Measurements from ENCODE around the gene PRR5L.

Gene PRR5L

DNA sequence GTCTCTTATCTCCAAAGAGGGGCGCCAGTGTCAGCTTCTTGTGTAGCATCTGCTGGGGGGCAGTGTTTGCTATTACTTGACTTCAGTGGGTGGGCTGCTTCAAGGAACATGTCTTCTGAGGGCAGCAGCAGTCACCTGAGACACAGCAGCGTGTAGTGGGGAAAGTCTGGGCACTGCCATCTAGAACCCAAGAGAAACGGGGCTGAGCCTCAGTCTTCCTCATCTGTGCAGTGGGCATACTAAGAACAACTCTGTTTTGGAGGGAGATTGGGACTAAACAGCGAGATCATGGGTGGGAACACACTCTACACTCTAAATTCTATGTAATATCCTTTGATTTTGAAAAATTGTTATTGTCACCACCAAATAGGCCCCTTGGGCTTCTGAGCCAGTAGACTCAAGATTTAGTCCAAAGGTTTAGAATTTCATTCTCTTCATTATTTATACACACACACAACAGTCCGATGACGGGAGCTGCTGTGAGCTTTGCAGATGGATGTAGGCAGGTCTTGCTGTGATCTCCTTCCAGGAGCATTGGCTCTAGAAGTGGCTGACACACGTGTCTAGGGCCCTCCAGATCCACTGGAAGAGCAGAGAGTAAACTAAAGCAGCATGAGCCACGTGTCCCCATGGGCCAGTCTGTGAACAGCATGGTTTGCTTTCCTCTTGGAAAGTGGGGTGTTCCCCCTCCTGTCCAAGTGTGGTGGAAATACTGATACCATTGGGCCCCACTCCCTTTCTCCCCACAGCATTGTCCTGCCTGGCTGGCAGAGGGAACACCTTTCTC lies 162.2 kb downstream of the PRR5L start:
- TF ChIP-seq REST (IDR thresholded peaks at IDR 0.05; ENCODE audit: insufficient read depth in 1 of 2, low read depth in 2 of 2, low read length in 2 of 2) (no peak), FOXP2 (optimal IDR thresholded peaks at IDR 0.05; ENCODE audit: borderline replicate concordance, extremely low read depth, extremely low read length, insufficient read depth) (no peak), POLR2AphosphoS5 (IDR thresholded peaks at IDR 0.05; ENCODE audit: low read depth, low read length) (no peak), TAF1 (IDR thresholded peaks at IDR 0.05; ENCODE audit: borderline replicate concordance, insufficient read depth, low read length) (no peak), SIN3A (IDR thresholded peaks at IDR 0.05; ENCODE audit: borderline replicate concordance, insufficient read depth, low read length) (no peak)

DNA sequence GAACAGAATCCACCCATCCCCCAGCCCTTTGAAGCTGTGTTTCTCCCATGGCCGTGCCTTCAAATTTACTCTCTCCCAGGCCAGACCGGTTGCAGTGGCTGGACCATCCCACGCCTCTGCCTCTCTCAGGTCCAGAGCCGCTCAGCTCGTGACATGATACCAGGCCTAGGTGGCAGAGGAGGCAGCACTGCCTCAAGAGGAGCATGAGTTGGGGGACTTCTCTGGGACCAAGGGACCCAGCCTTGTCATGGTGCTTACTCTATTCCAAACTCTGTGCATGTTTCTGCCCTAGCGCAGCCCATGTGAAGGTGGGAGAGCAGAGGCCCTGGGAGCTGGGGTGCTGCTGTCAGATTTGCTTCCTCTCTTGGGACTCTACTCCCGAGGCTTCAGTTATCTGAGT lies 163.0 kb downstream of the PRR5L start:
- no peak for TF ChIP-seq FOXP2 (optimal IDR thresholded peaks at IDR 0.05; ENCODE audit: borderline replicate concordance, extremely low read depth, extremely low read length, insufficient read depth)

DNA sequence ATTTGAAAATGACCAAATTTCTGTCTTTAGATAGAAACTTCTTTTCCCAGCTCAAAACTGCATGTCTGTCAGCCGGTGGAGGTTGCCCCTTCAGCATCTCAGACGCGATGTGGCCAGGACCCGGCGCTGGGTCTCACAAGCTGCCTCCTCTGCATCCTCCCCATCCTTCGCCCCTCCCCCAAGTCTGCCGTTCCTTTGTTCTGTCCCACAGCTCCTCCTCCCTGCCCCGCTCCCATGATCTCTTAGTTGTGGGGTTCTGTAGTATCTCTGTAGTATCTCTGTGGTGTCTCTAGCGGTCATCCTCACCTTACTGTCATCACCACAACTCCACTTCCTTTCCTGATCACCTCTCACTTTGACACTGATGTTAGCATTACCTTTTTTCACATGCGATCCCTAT lies 164.1 kb downstream of the PRR5L start:
- no peak for TF ChIP-seq TAF1 (IDR thresholded peaks at IDR 0.05; ENCODE audit: borderline replicate concordance, insufficient read depth, low read length)
- no peak for TF ChIP-seq SIN3A (IDR thresholded peaks at IDR 0.05; ENCODE audit: borderline replicate concordance, insufficient read depth, low read length)
- TF ChIP-seq POLR2AphosphoS5 (IDR thresholded peaks at IDR 0.05; ENCODE audit: low read depth, low read length) = no peak
- no peak for TF ChIP-seq REST (IDR thresholded peaks at IDR 0.05; ENCODE audit: insufficient read depth in 1 of 2, low read depth in 2 of 2, low read length in 2 of 2)
- TF ChIP-seq FOXP2 (optimal IDR thresholded peaks at IDR 0.05; ENCODE audit: borderline replicate concordance, extremely low read depth, extremely low read length, insufficient read depth) = no peak

DNA sequence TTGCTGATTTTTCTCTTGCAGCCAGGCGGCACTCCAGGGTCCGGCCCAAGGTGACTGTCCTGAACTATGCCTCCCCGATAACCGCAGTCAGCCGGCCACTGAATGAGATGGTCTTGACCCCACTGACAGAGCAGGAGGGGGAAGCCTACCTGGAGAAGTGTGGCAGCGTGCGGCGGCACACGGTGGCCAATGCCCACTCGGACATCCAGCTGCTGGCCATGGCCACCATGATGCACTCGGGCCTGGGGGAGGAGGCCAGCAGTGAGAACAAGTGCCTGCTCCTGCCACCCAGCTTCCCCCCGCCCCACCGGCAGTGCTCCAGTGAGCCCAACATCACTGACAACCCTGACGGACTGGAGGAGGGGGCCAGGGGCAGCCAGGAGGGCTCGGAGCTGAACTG lies 166.2 kb downstream of the PRR5L start:
- TF ChIP-seq SIN3A (IDR thresholded peaks at IDR 0.05; ENCODE audit: borderline replicate concordance, insufficient read depth, low read length) = no peak
- no peak for TF ChIP-seq TAF1 (IDR thresholded peaks at IDR 0.05; ENCODE audit: borderline replicate concordance, insufficient read depth, low read length)
- no peak for TF ChIP-seq POLR2AphosphoS5 (IDR thresholded peaks at IDR 0.05; ENCODE audit: low read depth, low read length)
- TF ChIP-seq REST (IDR thresholded peaks at IDR 0.05; ENCODE audit: insufficient read depth in 1 of 2, low read depth in 2 of 2, low read length in 2 of 2) = no peak
- TF ChIP-seq FOXP2 (optimal IDR thresholded peaks at IDR 0.05; ENCODE audit: borderline replicate concordance, extremely low read depth, extremely low read length, insufficient read depth) = no peak

DNA sequence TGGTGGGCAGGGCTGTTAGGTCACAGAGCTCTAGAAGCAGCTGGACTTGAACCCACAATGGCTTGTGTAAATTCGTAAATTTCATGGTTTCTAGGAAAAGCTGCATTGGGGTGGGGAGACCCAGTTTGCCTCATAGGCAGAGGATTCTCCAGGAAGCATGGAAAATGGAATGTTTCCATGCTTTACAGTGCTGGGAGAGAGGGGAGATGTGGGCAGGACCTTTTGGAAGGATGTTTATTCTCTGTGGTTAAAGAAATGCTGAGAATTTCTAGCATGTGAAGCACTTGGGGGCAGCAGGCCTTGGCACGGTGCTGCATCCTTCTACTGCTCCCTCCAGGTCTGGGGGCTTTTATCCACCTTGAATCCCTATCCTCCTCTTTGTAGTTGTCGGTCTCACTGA lies 167.7 kb downstream of the PRR5L start:
- TF ChIP-seq TAF1 (IDR thresholded peaks at IDR 0.05; ENCODE audit: borderline replicate concordance, insufficient read depth, low read length) (no peak), SIN3A (IDR thresholded peaks at IDR 0.05; ENCODE audit: borderline replicate concordance, insufficient read depth, low read length) (no peak), POLR2AphosphoS5 (IDR thresholded peaks at IDR 0.05; ENCODE audit: low read depth, low read length) (no peak), REST (IDR thresholded peaks at IDR 0.05; ENCODE audit: insufficient read depth in 1 of 2, low read depth in 2 of 2, low read length in 2 of 2) (no peak), FOXP2 (optimal IDR thresholded peaks at IDR 0.05; ENCODE audit: borderline replicate concordance, extremely low read depth, extremely low read length, insufficient read depth) (no peak)

Data from PFSK-1 (cell line).